Natural killer cell (primary cell): Measurements from ENCODE around the gene LRRC55. TPM values are rescaled to one million over a fixed set of nuclear protein-coding genes. Genes with fewer than 3 reads are reported as not detected.

Source experiments
- ATAC-seq, 3 donors: fragments of 150-1000 bp in 2 of 3; fragments of 200-7000 bp in 1 of 3; cut with Tn5 transposase; 1 replicate in 1 of 3; 2 replicates in 2 of 3; pipeline ENCODE4 v1.10.0; 2021; ENCODE audit warnings: mild to moderate bottlenecking in 2 of 3, moderate library complexity in 2 of 3
- DNase-seq, 2 donors: peaks; one replicate each; pipeline versions ENCODE4 v3.0.0 to v3.0.0-alpha.2; 2013 to 2021; ENCODE audit warnings: mixed read lengths in 1 of 2
- H3K27ac ChIP-seq: one replicate; pipeline ENCODE4 v1.5.1; 2013; ENCODE audit warnings: mild to moderate bottlenecking, low read length
- H3K27me3 ChIP-seq: one replicate; pipeline ENCODE4 v1.6.1; 2013; ENCODE audit warnings: low read length; ENCODE audit not compliant: control insufficient read depth, insufficient read depth
- H3K36me3 ChIP-seq: one replicate; pipeline ENCODE4 v1.6.1; 2013; ENCODE audit warnings: low read length; ENCODE audit not compliant: control insufficient read depth, insufficient read depth
- H3K4me1 ChIP-seq: one replicate; pipeline ENCODE4 v1.6.1; 2013; ENCODE audit warnings: low read length; ENCODE audit not compliant: control insufficient read depth, insufficient read depth
- H3K4me3 ChIP-seq: one replicate; pipeline ENCODE4 v1.5.1; 2013; ENCODE audit warnings: low read length
- H3K9me3 ChIP-seq: one replicate; pipeline ENCODE4 v1.6.1; 2013; ENCODE audit warnings: low read length; ENCODE audit not compliant: control insufficient read depth, insufficient read depth
- H3K27ac Mint-ChIP-seq, 2 donors: one replicate each; pipeline ENCODE4 v1.8.0; 2022; ENCODE audit warnings: mild to moderate bottlenecking in 2 of 2, mixed read lengths in 2 of 2, moderate library complexity in 1 of 2
- H3K27me3 Mint-ChIP-seq, 2 donors: one replicate each; pipeline ENCODE4 v1.8.0; 2022; ENCODE audit warnings: low read depth in 2 of 2, mixed read lengths in 2 of 2
- H3K36me3 Mint-ChIP-seq: one replicate; pipeline ENCODE4 v1.8.0; 2022; ENCODE audit warnings: mixed read lengths
- H3K4me1 Mint-ChIP-seq, 2 donors: one replicate each; pipeline ENCODE4 v1.8.0; 2022; ENCODE audit warnings: mixed read lengths in 2 of 2
- H3K4me3 Mint-ChIP-seq: one replicate; pipeline ENCODE4 v1.8.0; 2022; ENCODE audit warnings: mild to moderate bottlenecking, moderate library complexity, mixed read lengths
- H3K9me3 Mint-ChIP-seq, 2 donors: one replicate each; pipeline ENCODE4 v1.8.0; 2022; ENCODE audit warnings: mixed read lengths in 2 of 2
- CTCF ChIP-seq: fragments of 200-600 bp; IDR thresholded peaks from one replicate; pipeline ENCODE4 v1.8.0; 2022; ENCODE audit warnings: antibody characterized with exemption
- WGBS: methylation state at CpG from one replicate; pipeline ENCODE4 v1.1.7; 2013; ENCODE audit warnings: missing lambda C conversion rate; ENCODE audit not compliant: insufficient coverage; 5-methylcytosine and 5-hydroxymethylcytosine counted together
- intact Hi-C: fragments of 100-400 bp; cut with micrococcal nuclease; formaldehyde crosslinking; loops from one replicate; pipeline ENCODE4 v1.14.2; 2022
- total RNA-seq, 4 donors: library from RNA; stranded (reverse); fragments of 120-200 nt in 1 of 4; gene quantifications; one replicate each; pipeline versions ENCODE4 v1.2.3 to v1.2.4, GENCODE V29; 2013 to 2022

Gene LRRC55
- total RNA-seq, 3 donors from 2014 or later (not counting 1 experiment from before 2014, with no cell fraction given), result not detected

- WGBS, result 3% methylated on average over 1 of the region's 1 CpG
- intact Hi-C loops, result no loop called here
- Histone ChIP-seq H3K9me3 (no peaks in the 10 kb centered on the region), H3K4me1 (no peaks in the 10 kb centered on the region), H3K27me3 (no peaks in the 10 kb centered on the region), H3K27ac (no peak overlapping the region), H3K4me3 (no peak overlapping the region), H3K36me3 (no peaks in the 10 kb centered on the region)
- H3K4me3 Mint-ChIP-seq, result no peak overlapping the region
- no peaks in the 10 kb centered on the region for H3K36me3 Mint-ChIP-seq
- H3K9me3 Mint-ChIP-seq, result no peaks in the 10 kb centered on the region
- H3K4me1 Mint-ChIP-seq, result no peaks in the 10 kb centered on the region
- ATAC-seq (no peak), DNase-seq (no peak)
- H3K27me3 Mint-ChIP-seq, result peaks cover 0 to 2% of the 10 kb centered on the region in 2 donors
- H3K27ac Mint-ChIP-seq, result no peak overlapping the region
- TF ChIP-seq CTCF, result no peak
Measured at GRCh38 chr11:57222239-57222638, 40.5 kb downstream of the LRRC55 start.

DNA sequence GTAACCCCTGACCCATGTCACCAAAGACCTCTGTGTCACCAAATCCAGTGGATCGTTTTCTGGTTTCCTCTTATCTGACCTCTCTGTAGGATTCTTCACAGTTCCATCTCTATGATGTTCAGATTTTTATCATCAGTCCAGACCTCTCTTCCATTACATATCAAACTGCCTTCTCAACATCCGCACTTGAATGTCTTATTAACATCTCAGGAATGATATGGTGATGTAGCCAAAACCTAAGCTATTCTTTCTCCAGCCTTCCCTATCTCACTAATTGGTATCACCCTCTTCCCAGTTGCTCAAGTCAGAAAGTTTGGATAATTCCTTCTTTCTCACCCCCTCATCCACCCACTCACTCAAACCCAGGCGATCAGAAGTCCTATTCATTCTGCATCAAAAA, 41.8 kb downstream of the LRRC55 start:
- intact Hi-C loops, result no loop called here
- Histone ChIP-seq H3K27ac (no peak overlapping the region), H3K4me1 (no peaks in the 10 kb centered on the region), H3K9me3 (no peaks in the 10 kb centered on the region), H3K4me3 (no peak overlapping the region), H3K36me3 (no peaks in the 10 kb centered on the region), H3K27me3 (no peaks in the 10 kb centered on the region)
- Mint-ChIP-seq H3K9me3 (no peaks in the 10 kb centered on the region), H3K36me3 (no peaks in the 10 kb centered on the region), H3K27ac (no peak overlapping the region), H3K4me1 (no peaks in the 10 kb centered on the region), H3K4me3 (no peak overlapping the region), H3K27me3 (peaks cover 2 to 8% of the 10 kb centered on the region in 2 donors)
- 81% methylated on average over 3 of the region's 3 CpGs for WGBS
- DNase-seq, result no peak
- no peak for ATAC-seq
- no peak for TF ChIP-seq CTCF

GRCh38 chr11:57224128-57224527, 42.4 kb downstream of the LRRC55 start:
- Histone ChIP-seq H3K27me3 (no peaks in the 10 kb centered on the region), H3K4me3 (no peak overlapping the region), H3K4me1 (no peaks in the 10 kb centered on the region), H3K9me3 (no peaks in the 10 kb centered on the region), H3K36me3 (no peaks in the 10 kb centered on the region), H3K27ac (no peak overlapping the region)
- ATAC-seq, result no peak
- TF ChIP-seq CTCF, result no peak
- WGBS, result 84% methylated on average over 2 of the region's 2 CpGs
- H3K36me3 Mint-ChIP-seq, result no peaks in the 10 kb centered on the region
- DNase-seq, result no peak
- no peak overlapping the region for H3K4me3 Mint-ChIP-seq
- no peaks in the 10 kb centered on the region for H3K4me1 Mint-ChIP-seq
- H3K27ac Mint-ChIP-seq, result no peak overlapping the region
- peaks cover 2 to 8% of the 10 kb centered on the region in 2 donors for H3K27me3 Mint-ChIP-seq
- intact Hi-C loops, result no loop called here
- no peaks in the 10 kb centered on the region for H3K9me3 Mint-ChIP-seq

- Histone ChIP-seq H3K36me3 (no peaks in the 10 kb centered on the region), H3K4me3 (no peak overlapping the region), H3K9me3 (no peaks in the 10 kb centered on the region), H3K27me3 (no peaks in the 10 kb centered on the region), H3K4me1 (no peaks in the 10 kb centered on the region), H3K27ac (no peak overlapping the region)
- intact Hi-C loops, result no loop called here
- H3K36me3 Mint-ChIP-seq, result no peaks in the 10 kb centered on the region
- H3K27me3 Mint-ChIP-seq, result peaks cover 1 to 8% of the 10 kb centered on the region in 2 donors
- no peak overlapping the region for H3K4me3 Mint-ChIP-seq
- no peak overlapping the region for H3K27ac Mint-ChIP-seq
- H3K4me1 Mint-ChIP-seq, result no peaks in the 10 kb centered on the region
- no peak for DNase-seq
- no peaks in the 10 kb centered on the region for H3K9me3 Mint-ChIP-seq
- ATAC-seq, result no peak
- no peak for TF ChIP-seq CTCF
Measured at GRCh38 chr11:57224537-57224936, 42.8 kb downstream of the LRRC55 start.
